Mucosa of stomach (tissue), 1 donor: ENCODE data around the gene SMYD3.

Experiments used
- H3K27me3 ChIP-seq: one replicate; pipeline ENCODE4 v1.7.0; 2013; ENCODE audit warnings: mild to moderate bottlenecking, low read length; ENCODE audit not compliant: control insufficient read depth, insufficient read depth
- H3K36me3 ChIP-seq: one replicate; pipeline ENCODE4 v1.7.0; 2013; ENCODE audit warnings: low read length; ENCODE audit not compliant: control insufficient read depth, insufficient read depth
- H3K4me1 ChIP-seq: one replicate; pipeline ENCODE4 v1.7.0; 2013; ENCODE audit warnings: mild to moderate bottlenecking, low read length; ENCODE audit not compliant: control insufficient read depth, insufficient read depth
- H3K4me3 ChIP-seq: one replicate; pipeline ENCODE4 v1.7.0; 2013; ENCODE audit warnings: low read length
- H3K9ac ChIP-seq: one replicate; pipeline ENCODE4 v1.7.0; 2013; ENCODE audit warnings: mild to moderate bottlenecking, low read length, moderate library complexity
- H3K9me3 ChIP-seq: one replicate; pipeline ENCODE4 v1.7.0; 2013; ENCODE audit warnings: mild to moderate bottlenecking, low read length, moderate library complexity; ENCODE audit not compliant: control insufficient read depth
- donor health status: Pancreatic carcinoma.

Gene SMYD3

DNA sequence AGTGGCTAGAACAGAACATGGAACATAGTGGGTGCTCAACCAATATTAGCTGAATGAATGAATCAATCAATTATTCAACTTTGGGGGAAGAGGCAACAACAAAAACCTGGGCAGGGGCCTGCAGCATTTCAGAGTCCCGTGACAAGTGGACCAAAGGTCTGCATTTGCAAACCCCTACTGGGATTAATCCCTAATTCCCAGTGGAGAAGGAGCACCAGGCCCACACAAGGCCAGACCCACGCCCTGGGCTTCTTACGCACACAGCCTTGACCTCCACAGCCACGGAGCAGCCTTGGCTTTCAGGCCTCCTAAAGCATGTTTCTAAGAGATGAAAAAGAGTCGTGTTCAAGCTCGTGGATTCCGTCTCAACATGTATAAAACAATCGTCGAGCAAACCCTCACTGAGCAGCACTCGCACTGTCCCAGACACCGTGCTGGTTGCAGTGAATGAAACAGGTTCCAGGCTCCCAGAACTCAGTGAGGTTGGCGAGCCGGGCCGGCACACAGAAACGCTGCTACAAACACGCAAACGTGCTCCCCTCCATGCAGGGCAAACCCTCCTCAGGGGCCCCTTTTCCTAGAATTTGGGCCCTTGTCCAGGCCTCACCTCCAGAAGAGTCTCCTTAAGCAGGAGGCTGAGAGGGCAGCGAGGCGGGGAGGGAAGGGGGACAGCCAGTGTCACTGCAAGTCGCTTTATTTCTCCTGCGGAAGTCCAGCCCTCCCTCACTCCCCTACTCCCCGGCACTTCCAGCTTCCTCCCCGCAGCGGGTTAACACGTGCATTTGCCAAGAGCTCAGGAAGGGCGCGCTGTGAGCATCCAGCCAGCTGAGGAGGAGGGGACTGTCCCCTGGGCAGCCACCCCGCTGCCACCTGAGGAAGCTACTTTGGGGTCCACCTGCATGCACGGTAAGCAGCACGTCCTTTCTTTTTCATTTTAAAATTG is 795.8 kb downstream of the SMYD3 start:
- Histone ChIP-seq H3K27me3 (no peaks in the 10 kb centered on the region), H3K9me3 (no peaks in the 10 kb centered on the region), H3K36me3 (no peaks in the 10 kb centered on the region), H3K4me1 (no peaks in the 10 kb centered on the region), H3K4me3 (no peak overlapping the region), H3K9ac (no peak overlapping the region)

DNA sequence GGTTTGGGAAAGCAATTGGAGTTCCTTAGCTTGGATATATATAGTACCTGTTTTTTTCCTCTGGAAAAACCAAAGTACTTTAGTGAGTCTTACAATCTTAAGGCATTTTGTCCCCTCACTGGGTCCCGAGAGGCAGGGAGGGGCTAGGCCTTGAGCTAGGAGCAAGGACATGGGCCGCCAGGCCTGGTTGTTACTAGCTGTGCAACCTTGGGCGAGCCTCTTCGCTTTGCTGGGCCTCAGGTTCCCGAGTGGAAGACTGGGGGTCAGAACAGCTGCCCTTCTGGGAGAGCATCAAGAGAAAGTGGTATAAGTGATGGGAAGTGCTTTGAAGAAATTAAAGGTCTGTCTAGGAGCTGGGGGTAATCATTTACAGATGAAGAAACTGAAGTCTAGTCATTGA is 799.1 kb downstream of the SMYD3 start:
- Histone ChIP-seq H3K4me1 (no peaks in the 10 kb centered on the region), H3K4me3 (no peak overlapping the region), H3K9ac (no peak overlapping the region), H3K27me3 (no peaks in the 10 kb centered on the region), H3K9me3 (no peaks in the 10 kb centered on the region), H3K36me3 (no peaks in the 10 kb centered on the region)

GRCh38 chr1:245704765-245705164 is 802.3 kb downstream of the SMYD3 start:
- no peaks in the 10 kb centered on the region for H3K36me3 ChIP-seq
- no peak overlapping the region for H3K9ac ChIP-seq
- H3K4me1 ChIP-seq, result no peaks in the 10 kb centered on the region
- no peak overlapping the region for H3K4me3 ChIP-seq
- no peaks in the 10 kb centered on the region for H3K27me3 ChIP-seq
- no peaks in the 10 kb centered on the region for H3K9me3 ChIP-seq

- H3K36me3 ChIP-seq, result no peaks in the 10 kb centered on the region
- H3K4me1 ChIP-seq, result no peaks in the 10 kb centered on the region
- no peaks in the 10 kb centered on the region for H3K9me3 ChIP-seq
- H3K9ac ChIP-seq, result no peak overlapping the region
- H3K4me3 ChIP-seq, result no peak overlapping the region
- no peaks in the 10 kb centered on the region for H3K27me3 ChIP-seq
Observed at GRCh38 chr1:245704341-245704740, 802.7 kb downstream of the SMYD3 start.

- Histone ChIP-seq H3K4me1 (no peaks in the 10 kb centered on the region), H3K4me3 (no peak overlapping the region), H3K9ac (no peak overlapping the region), H3K27me3 (no peaks in the 10 kb centered on the region), H3K36me3 (no peaks in the 10 kb centered on the region), H3K9me3 (no peaks in the 10 kb centered on the region)
Observed at GRCh38 chr1:245702346-245702745, 804.7 kb downstream of the SMYD3 start.

DNA sequence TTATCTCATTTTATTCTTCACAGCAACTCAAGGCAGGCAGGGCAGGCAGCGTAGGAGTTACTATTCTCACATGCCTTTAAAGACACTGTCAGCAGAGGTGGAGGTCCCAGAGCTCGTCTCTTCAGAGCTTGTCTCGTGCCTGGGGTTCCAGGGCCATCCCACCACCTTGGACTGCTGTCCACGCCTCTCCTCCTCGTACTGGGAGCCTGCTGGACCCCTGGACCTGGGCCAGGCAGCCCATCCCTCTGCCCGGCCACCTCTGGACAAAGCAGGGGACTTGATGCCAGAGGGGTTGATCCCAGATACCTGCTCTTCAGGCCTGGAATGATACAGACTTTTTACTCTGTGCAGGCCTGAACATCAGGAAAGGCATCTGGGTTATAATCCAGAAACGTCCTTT is 805.4 kb downstream of the SMYD3 start:
- H3K9me3 ChIP-seq, result no peaks in the 10 kb centered on the region

GRCh38 chr1:245700631-245701030 is 806.4 kb downstream of the SMYD3 start:
- Histone ChIP-seq H3K36me3 (no peaks in the 10 kb centered on the region), H3K9ac (no peak overlapping the region), H3K4me3 (no peak overlapping the region), H3K9me3 (no peaks in the 10 kb centered on the region), H3K27me3 (no peaks in the 10 kb centered on the region), H3K4me1 (no peaks in the 10 kb centered on the region)

More for the DNA sequence above, 805.4 kb downstream of the SMYD3 start:
- no peaks in the 10 kb centered on the region for H3K4me1 ChIP-seq
- no peak overlapping the region for H3K4me3 ChIP-seq
- H3K9ac ChIP-seq, result no peak overlapping the region
- no peaks in the 10 kb centered on the region for H3K27me3 ChIP-seq
- H3K36me3 ChIP-seq, result no peaks in the 10 kb centered on the region
